LNCAP (cell line): Measurements from ENCODE around the gene WDR13.

Source experiments
- TF ChIP-seq, protein P1 (sequence below): fragments of 450-650 bp; IDR thresholded peaks from 2 replicates; pipeline ENCODE4 v1.5.1; 2017; ENCODE audit warnings: mild to moderate bottlenecking

Gene WDR13

DNA sequence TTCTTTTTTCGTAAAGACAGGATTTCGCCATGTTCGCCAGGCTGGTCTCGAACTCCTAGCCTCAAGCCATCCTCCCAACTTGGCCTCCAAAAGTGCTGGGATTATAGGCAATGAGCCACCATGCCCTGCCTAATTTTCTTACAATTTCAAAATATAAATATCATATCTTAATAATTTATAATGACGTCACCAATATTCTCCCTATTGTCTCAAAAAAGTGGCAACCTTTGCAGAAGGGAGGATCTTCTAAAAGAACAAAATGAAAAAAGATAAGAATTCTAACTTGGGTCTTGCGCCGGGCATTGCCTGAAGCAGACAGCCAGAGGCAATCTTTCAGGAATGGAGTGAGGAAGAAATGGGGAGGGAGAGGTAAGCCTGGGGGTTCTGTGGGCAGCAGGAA is 48.4 kb downstream of the WDR13 start:
- TF ChIP-seq, protein P1, sequence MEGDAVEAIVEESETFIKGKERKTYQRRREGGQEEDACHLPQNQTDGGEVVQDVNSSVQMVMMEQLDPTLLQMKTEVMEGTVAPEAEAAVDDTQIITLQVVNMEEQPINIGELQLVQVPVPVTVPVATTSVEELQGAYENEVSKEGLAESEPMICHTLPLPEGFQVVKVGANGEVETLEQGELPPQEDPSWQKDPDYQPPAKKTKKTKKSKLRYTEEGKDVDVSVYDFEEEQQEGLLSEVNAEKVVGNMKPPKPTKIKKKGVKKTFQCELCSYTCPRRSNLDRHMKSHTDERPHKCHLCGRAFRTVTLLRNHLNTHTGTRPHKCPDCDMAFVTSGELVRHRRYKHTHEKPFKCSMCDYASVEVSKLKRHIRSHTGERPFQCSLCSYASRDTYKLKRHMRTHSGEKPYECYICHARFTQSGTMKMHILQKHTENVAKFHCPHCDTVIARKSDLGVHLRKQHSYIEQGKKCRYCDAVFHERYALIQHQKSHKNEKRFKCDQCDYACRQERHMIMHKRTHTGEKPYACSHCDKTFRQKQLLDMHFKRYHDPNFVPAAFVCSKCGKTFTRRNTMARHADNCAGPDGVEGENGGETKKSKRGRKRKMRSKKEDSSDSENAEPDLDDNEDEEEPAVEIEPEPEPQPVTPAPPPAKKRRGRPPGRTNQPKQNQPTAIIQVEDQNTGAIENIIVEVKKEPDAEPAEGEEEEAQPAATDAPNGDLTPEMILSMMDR, result no peak

DNA sequence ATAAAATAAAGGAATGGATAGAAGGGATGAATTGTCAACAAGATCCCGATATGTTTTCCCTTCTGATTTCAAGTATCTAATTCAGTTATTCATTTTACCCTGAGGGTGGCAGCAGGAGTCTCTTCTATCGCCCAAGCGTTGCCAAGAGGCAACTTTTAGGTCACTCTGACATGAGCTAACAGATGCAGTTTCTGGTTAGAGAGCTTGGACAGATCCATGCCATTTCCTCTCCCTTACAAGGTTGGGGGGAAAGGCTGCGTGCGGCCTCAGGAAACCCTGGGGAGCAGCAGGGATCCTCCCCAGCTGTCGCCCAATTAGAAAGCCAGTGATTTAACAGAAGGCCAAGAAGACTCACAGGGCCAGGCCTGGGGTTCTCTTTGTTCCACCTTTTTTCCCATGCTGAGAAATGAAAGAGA is 51.1 kb downstream of the WDR13 start:
- TF ChIP-seq, protein P1, result 0 out of 2 replicates have a peak, but pooled peaks have one; percentile 16

DNA sequence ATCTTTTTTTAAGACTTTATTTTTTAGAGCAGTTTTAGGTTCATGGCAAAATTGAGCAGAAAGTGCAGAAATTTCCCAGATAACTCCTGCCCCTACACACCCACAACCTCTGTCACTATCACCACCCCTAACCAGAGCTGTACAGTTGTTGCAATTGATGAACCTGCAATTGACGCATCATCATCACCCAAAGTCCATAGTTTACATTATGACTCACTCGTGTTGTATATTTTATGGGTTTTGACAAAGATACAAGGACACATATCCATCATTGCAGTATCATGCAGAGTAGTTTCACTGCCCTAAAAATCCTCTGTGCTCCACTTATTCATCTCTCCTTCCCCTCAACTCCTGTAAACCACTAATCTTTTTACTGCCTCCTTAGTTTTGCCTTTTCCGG is 51.8 kb downstream of the WDR13 start:
- TF ChIP-seq, protein P1, result no peak
